Fibroblast of mammary gland (primary cell): ENCODE data around the gene STX8.
A peak's percentile ranks its signal among the peaks of the same experiment; 100 is the strongest.

ENCODE experiments used
- DNase-seq: peaks from one replicate; pipeline ENCODE4 v3.0.0-alpha.2; 2010; ENCODE audit warnings: low read depth
- H3K4me3 ChIP-seq: 2 replicates; pipeline ENCODE4 v1.5.1; 2011; ENCODE audit warnings: low read depth, mild to moderate bottlenecking, low read length, moderate library complexity; ENCODE audit not compliant: control insufficient read depth
- TF ChIP-seq, protein P1 (sequence below): conservative IDR thresholded peaks from 2 replicates; pipeline ENCODE4 v1.5.1; 2011; ENCODE audit warnings: low read depth, low read length, inconsistent platforms; ENCODE audit not compliant: control insufficient read depth, insufficient read depth

The STX8 gene

DNA sequence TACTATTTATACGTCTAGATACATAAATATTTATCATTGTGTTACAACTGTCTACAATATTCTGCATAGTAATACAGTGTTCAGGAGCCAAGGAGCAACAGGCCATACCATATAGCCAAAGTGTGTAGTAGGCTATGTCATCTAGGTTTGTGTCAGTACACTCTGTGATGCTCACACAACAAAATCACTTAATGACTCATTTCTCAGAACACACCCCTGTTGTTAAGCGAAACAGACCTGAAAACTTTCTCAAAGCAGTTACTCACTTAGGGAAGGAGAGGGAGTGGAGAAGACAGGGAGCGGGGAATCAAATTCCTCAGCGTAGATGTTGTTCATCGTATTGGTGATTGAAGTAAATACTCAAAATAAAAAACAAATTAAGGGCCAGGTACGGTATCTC is 269.5 kb downstream of the STX8 start:
- no peak overlapping the region for H3K4me3 ChIP-seq
- TF ChIP-seq, protein P1, sequence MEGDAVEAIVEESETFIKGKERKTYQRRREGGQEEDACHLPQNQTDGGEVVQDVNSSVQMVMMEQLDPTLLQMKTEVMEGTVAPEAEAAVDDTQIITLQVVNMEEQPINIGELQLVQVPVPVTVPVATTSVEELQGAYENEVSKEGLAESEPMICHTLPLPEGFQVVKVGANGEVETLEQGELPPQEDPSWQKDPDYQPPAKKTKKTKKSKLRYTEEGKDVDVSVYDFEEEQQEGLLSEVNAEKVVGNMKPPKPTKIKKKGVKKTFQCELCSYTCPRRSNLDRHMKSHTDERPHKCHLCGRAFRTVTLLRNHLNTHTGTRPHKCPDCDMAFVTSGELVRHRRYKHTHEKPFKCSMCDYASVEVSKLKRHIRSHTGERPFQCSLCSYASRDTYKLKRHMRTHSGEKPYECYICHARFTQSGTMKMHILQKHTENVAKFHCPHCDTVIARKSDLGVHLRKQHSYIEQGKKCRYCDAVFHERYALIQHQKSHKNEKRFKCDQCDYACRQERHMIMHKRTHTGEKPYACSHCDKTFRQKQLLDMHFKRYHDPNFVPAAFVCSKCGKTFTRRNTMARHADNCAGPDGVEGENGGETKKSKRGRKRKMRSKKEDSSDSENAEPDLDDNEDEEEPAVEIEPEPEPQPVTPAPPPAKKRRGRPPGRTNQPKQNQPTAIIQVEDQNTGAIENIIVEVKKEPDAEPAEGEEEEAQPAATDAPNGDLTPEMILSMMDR = no peak
- DNase-seq = peak; percentile 37

DNA sequence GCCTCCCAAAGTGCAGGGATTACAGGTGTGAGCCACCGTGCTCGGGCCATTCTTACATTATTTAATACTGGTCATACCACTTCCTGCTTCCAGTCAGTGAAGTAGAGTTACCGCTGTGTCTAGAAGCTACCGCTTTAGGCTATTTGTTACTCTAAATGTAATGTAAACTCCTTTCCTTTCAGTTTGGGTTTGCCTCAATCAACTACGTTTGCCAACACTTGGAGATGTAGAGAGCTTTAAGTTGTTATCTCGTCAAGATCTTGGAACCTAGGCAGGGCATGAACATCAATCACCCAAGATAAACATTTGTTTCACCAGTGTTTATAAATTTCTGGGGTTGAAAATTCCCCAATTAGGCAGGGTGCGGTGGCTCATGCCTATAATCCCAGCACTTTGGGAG is 275.9 kb downstream of the STX8 start:
- DNase-seq = no peak
- TF ChIP-seq, protein P1 = no peak
- H3K4me3 ChIP-seq = no peak overlapping the region

DNA sequence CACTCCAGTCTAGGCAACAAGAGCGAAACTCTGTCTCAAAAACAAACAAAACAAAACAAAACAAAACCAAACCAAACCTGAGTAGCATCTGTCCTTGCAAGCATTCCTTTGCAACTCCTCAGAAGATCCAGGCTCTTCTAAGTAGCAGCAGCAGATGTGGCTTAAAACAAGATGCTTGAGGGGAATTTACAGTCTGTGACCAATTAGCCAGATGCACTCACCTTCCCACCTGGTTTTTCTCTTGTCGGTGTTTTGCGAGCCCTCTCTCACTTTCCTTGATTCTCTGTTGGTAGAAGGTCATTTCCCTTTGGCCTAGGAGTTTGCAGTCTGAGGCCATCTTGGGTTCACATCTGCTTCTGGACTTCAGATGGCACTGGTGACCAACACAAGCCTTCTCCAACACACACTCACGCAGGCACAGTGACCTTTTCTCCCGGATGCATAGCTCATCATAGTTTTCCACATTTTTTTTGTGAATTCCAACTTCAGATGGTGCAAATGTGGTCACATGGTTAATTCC is 276.8 kb downstream of the STX8 start:
- no peak for DNase-seq
- H3K4me3 ChIP-seq = no peak overlapping the region
- TF ChIP-seq, protein P1 = no peak

DNA sequence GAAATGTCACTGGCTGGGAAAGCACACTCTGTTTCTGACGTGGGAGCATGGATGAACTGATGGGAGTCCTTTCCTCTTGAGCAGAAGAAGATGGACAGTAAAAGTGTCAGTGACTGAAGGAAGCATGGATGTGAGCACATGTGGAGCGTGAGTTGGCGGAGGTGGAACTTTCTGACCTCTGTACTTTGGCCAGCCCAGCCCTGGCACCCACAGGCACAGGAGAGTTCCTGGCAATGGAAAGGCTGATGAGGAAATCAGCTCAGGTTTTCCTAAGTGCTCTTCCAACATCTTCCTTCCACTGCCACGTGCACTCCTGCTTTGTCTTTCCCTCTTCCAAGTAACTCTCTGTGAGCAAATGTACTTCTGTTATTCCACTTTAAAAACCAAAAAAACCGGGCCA is 277.5 kb downstream of the STX8 start:
- DNase-seq = no peak
- TF ChIP-seq, protein P1 = no peak
- H3K4me3 ChIP-seq = no peak overlapping the region

DNA sequence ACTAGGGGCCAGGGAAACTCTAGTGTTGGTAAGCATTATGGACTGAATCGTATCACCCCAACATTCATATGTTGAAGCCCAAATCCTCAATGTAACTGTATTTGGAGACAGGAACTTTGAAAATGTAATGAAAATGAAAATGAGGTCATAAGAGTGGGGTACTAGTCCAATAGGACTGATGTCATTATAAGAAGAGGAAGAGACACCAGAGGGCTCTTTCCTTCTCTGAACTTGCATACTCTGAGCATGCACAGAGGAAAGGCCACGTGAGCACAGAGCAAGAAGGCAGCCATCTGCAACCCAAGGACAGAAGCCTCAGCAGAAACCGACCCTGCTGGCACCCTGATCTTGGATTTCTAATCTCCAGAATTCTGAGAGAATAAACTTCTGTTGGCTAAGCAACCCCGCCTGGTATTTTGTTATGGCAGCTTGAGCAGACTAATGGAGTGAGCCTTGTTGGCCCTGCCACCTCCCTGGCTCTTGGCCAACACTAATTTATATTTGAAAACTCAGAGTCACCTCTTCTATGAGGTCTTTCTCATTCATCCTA is 280.9 kb downstream of the STX8 start:
- no peak for DNase-seq
- H3K4me3 ChIP-seq = no peak overlapping the region
- TF ChIP-seq, protein P1 = no peak

DNA sequence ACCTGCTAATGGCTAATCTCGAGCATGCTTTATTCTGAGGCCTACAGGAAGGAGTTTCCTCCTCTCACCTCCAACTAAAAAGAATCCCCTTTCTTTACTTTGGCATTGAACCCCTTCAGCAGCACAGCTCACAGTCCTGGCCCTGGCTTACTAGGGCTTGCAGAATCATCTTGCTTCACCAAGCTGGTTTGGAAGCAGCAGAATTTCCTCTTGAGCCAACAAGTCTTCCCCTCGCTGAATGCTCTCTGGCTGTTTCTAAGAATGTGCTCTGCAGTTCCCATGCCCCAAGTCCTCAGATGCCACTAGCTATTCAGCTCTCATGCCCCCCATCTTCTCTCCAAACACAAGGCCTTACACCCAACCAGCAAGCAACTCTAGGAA is 283.1 kb downstream of the STX8 start:
- H3K4me3 ChIP-seq = no peak overlapping the region
- DNase-seq = no peak
- TF ChIP-seq, protein P1 = no peak
